HG03521 (cell line): ENCODE measurements around the gene SDHA.
"Not testable (repeated sequence)": the region's sequence is repeated elsewhere in the genome, so short reads cannot be mapped to it uniquely, and the experiment has no call there.

Experiments used
- ATAC-seq: cut with Tn5 transposase; IDR thresholded peaks from one replicate; pipeline ENCODE4 v1.9.1; 2021; ENCODE audit warnings: mild to moderate bottlenecking, moderate library complexity; ENCODE audit not compliant: unreplicated experiment

SDHA gene

GRCh38 chr5:251975-252374 lies 33.9 kb downstream of the SDHA start:
- ATAC-seq, result not testable (repeated sequence)

GRCh38 chr5:252546-252945 lies 34.4 kb downstream of the SDHA start:
- no peak for ATAC-seq

GRCh38 chr5:254322-254721 lies 36.2 kb downstream of the SDHA start:
- ATAC-seq, result not testable (repeated sequence)

GRCh38 chr5:255116-255515 lies 37.0 kb downstream of the SDHA start:
- ATAC-seq, result not testable (repeated sequence)

GRCh38 chr5:256347-256746 lies 38.2 kb downstream of the SDHA start:
- ATAC-seq, result not testable (repeated sequence)

- no peak for ATAC-seq
These were observed 39.0 kb downstream of the SDHA start for GRCh38 chr5:257148-257547.

- not testable (repeated sequence) for ATAC-seq
These were observed 45.3 kb downstream of the SDHA start for GRCh38 chr5:263275-263974.

- ATAC-seq, result no peak
These were observed 46.2 kb downstream of the SDHA start for GRCh38 chr5:264338-264737.

- not testable (repeated sequence) for ATAC-seq
These were observed 48.3 kb downstream of the SDHA start for GRCh38 chr5:266311-267026.

GRCh38 chr5:267716-268115 lies 49.6 kb downstream of the SDHA start:
- no peak for ATAC-seq

- ATAC-seq, result no peak
These were observed 52.2 kb downstream of the SDHA start for GRCh38 chr5:270340-270739.

- ATAC-seq, result not testable (repeated sequence)
These were observed 53.7 kb downstream of the SDHA start for GRCh38 chr5:271828-272167.

GRCh38 chr5:273091-273490 lies 55.0 kb downstream of the SDHA start:
- not testable (repeated sequence) for ATAC-seq

- not testable (repeated sequence) for ATAC-seq
These were observed 55.4 kb downstream of the SDHA start for GRCh38 chr5:273491-273890.

- ATAC-seq, result not testable (repeated sequence)
These were observed 56.2 kb downstream of the SDHA start for GRCh38 chr5:274346-274745.

- ATAC-seq, result no peak
These were observed 60.5 kb downstream of the SDHA start for GRCh38 chr5:278646-279045.

- not testable (repeated sequence) for ATAC-seq
These were observed 61.0 kb downstream of the SDHA start for GRCh38 chr5:279051-279665.

GRCh38 chr5:285991-286557 lies 68.0 kb downstream of the SDHA start:
- no peak for ATAC-seq

- ATAC-seq, result not testable (repeated sequence)
These were observed 72.1 kb downstream of the SDHA start for GRCh38 chr5:290200-290599.

GRCh38 chr5:291345-291744 lies 73.2 kb downstream of the SDHA start:
- ATAC-seq, result not testable (repeated sequence)

- ATAC-seq, result not testable (repeated sequence)
These were observed 76.7 kb downstream of the SDHA start for GRCh38 chr5:294788-295187.

- not testable (repeated sequence) for ATAC-seq
These were observed 78.1 kb downstream of the SDHA start for GRCh38 chr5:296207-296606.
